Sigmoid colon (tissue), 4 donors: ENCODE results near the gene UNC79.

Source experiments
- EP300 ChIP-seq, 4 donors: sonication (generic); formaldehyde crosslinking; IDR thresholded peaks; one replicate each; pipeline ENCODE4 v1.6.1; 2017; ENCODE audit warnings: antibody characterized with exemption in 4 of 4
- POLR2AphosphoS5 ChIP-seq, 4 donors: sonication (generic); formaldehyde crosslinking; IDR thresholded peaks; one replicate each; pipeline ENCODE4 v1.6.1; 2017; ENCODE audit warnings: antibody characterized with exemption in 4 of 4
- TF ChIP-seq, protein P1 (sequence below), 4 experiments: fragments of 450-650 bp in 3 of 4; fragments of 200-600 bp in 1 of 4; IDR thresholded peaks; one replicate each; pipeline ENCODE4 v1.5.1; 2016 to 2019; ENCODE audit warnings: antibody characterized with exemption in 4 of 4, mild to moderate bottlenecking in 3 of 4, moderate library complexity in 2 of 4

DNA sequence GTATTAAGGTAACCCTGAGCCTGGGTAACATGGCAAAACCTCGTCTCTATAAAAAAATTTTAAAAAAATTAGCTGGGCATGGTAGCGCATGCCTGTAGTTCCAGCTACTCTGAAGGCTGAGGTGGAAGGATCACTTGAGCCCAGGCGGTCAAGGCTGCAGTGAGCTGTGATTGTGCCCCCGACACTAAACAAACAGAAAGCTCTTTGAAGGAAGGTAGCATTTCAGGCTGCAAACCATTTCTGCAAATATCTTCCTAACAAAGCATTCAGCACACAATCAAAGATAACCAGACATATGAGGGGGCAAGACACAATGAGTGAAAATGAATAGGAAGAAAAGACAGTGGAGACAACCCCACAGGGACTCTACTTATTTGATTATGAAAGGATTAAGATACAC lies 238.9 kb downstream of the UNC79 start:
- TF ChIP-seq POLR2AphosphoS5 (IDR thresholded peaks at IDR 0.05), result no peak
- TF ChIP-seq, protein P1, sequence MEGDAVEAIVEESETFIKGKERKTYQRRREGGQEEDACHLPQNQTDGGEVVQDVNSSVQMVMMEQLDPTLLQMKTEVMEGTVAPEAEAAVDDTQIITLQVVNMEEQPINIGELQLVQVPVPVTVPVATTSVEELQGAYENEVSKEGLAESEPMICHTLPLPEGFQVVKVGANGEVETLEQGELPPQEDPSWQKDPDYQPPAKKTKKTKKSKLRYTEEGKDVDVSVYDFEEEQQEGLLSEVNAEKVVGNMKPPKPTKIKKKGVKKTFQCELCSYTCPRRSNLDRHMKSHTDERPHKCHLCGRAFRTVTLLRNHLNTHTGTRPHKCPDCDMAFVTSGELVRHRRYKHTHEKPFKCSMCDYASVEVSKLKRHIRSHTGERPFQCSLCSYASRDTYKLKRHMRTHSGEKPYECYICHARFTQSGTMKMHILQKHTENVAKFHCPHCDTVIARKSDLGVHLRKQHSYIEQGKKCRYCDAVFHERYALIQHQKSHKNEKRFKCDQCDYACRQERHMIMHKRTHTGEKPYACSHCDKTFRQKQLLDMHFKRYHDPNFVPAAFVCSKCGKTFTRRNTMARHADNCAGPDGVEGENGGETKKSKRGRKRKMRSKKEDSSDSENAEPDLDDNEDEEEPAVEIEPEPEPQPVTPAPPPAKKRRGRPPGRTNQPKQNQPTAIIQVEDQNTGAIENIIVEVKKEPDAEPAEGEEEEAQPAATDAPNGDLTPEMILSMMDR (IDR thresholded peaks at IDR 0.05), result no peak
- no peak for TF ChIP-seq EP300 (IDR thresholded peaks at IDR 0.05)
